Fibroblast of the conjunctiva (primary cell): Measurements from ENCODE around the gene KRTAP25-1.

Source experiments
- DNase-seq: peaks from one replicate; pipeline ENCODE4 v3.0.0-alpha.2; 2010; ENCODE audit warnings: low read depth

The KRTAP25-1 gene

DNA sequence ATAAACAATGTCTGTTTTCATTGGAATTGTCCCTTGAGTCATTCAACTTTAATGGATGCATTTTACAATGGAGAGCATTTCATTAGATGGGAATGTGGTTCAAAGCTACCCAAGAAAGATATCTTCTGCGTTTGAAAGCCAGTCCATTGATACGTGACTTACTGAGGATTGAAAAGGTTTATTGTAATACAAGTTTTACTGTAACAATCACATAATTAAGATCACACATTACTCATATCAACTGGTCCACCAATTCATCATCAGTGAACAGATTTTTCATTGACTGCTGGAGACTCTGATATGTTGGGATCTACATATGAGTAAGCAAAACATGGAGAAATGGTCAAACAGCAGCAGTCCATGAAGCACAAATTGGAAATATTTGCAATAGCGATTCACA, 39.4 kb downstream of the KRTAP25-1 start:
- DNase-seq = no peak

DNA sequence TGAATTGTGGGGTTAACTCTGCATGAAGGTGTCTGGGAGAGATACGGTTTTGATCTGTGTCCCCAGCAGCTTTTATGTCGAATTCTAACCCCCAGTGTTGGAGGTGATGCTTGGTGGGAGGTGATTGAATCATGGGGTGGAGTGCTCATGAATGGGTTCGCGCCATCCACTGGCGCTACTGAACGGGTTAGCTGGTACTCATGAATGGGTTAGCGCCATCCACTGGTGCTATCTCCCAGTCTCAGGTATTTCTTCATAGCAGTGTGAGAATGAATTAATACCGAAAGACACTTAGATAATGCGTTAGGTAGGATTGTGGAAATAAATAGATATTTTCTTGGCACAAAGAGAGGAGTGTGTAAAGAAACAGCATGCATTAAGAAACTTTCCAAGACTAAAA, 40.5 kb downstream of the KRTAP25-1 start:
- no peak for DNase-seq

DNA sequence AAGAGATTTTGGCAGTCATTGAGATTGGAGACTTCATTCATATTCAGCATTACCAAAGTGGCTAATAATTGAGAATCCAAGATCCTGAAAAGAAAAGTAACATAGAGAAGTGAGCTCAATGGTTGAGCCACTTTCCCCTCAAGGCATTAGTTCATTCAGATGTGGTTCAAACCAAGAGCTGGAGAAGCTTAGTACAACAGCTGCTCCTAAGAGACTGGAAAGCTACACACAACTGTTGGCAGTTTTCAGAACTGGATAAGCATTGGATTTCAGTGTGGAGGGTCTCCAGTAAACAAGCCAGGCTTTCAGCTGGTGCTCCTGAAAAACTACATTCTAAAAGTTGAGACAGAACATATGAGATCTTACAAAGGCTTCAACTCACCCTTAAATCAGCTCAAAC, 44.3 kb downstream of the KRTAP25-1 start:
- no peak for DNase-seq

DNA sequence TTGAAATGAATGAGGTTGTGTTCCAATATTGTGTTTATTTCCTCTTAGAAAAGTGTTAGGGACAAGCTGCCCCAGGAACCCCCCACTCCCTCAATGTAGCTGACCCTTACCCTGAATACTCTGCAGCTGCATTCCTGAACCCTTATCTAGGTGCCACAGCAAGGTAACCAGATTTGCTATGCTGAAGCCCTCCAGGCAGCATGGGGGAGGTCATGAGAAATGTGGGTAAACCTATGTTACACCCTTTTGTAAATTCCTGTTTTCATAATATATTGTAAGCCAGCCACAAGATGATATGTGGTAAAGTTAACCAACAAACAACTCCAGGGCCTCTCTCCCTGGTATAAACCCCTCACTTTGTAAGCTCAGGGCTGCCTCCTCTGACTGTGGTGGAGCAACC, 45.6 kb downstream of the KRTAP25-1 start:
- DNase-seq = no peak

DNA sequence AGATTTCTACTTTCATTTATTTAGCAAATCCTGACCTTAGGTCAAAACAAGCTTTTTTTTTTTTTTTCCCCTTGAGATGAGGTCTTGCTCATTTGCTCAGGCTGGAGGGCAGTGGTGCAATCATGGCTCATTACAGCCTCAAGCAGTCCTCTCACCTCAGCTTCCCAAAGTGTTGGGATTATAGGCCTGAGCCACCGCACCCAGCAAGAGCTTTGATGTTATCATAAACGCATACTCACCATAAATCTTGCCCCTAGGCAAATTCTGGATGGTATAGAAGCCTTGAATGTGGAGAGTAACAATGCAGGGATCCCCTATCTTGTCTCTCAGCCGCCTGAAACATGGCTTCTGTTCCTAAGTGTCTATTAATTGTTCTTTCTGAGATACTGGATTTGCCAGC, 48.7 kb downstream of the KRTAP25-1 start:
- DNase-seq = no peak
